Bronchial epithelial cell (primary cell): ENCODE data around the gene PNCK. TPM values are rescaled to one million over a fixed set of nuclear protein-coding genes. Genes with fewer than 3 reads are reported as not detected.
"Not testable (repeated sequence)": the region's sequence is repeated elsewhere in the genome, so short reads cannot be mapped to it uniquely, and the experiment has no call there.

Experiments
- DNase-seq: peaks from one replicate; pipeline ENCODE4 v3.0.0-alpha.2; 2010; ENCODE audit warnings: low read depth
- FAIRE-seq: peaks from 2 replicates; lab custom pipeline; 2011; peaks lifted over from hg19 to GRCh38; lab: Jason Lieb, UNC
- H3K27me3 ChIP-seq: 2 replicates; pipeline ENCODE4 v1.5.1; 2011; ENCODE audit warnings: low read length; ENCODE audit not compliant: control insufficient read depth, insufficient read depth
- H3K36me3 ChIP-seq: 2 replicates; pipeline ENCODE4 v1.5.1; 2011; ENCODE audit warnings: low read length; ENCODE audit not compliant: control insufficient read depth, insufficient read depth
- H3K4me3 ChIP-seq: 2 replicates; pipeline ENCODE4 v1.5.1; 2011; ENCODE audit warnings: mild to moderate bottlenecking, low read depth, low read length, control low read depth
- total RNA-seq: library from RNA; depleted of rRNA; stranded (reverse); fragments of >200 nt; gene quantifications from 2 replicates; pipeline ENCODE4 v1.2.1, GENCODE V29; 2014
- TF ChIP-seq, protein P1 (sequence below): IDR thresholded peaks from 2 replicates; pipeline ENCODE4 v1.5.1; 2011; ENCODE audit warnings: mild to moderate bottlenecking, moderate library complexity, low read length, control low read depth, inconsistent platforms; ENCODE audit not compliant: insufficient read depth, severe bottlenecking

The PNCK gene
- total RNA-seq, 1 donor from 2014 or later: 2.1 TPM

DNA sequence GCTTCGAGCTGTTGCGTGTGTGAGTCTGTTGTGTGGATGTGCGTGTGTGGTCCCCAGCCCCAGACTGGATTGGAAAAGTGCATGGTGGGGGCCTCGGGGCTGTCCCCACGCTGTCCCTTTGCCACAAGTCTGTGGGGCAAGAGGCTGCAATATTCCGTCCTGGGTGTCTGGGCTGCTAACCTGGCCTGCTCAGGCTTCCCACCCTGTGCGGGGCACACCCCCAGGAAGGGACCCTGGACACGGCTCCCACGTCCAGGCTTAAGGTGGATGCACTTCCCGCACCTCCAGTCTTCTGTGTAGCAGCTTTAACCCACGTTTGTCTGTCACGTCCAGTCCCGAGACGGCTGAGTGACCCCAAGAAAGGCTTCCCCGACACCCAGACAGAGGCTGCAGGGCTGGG lies 22.5 kb upstream of the PNCK start:
- Histone ChIP-seq H3K4me3 (no peak overlapping the region), H3K27me3 (no peaks in the 10 kb centered on the region), H3K36me3 (peaks cover 6% of the 10 kb centered on the region)
- TF ChIP-seq, protein P1, sequence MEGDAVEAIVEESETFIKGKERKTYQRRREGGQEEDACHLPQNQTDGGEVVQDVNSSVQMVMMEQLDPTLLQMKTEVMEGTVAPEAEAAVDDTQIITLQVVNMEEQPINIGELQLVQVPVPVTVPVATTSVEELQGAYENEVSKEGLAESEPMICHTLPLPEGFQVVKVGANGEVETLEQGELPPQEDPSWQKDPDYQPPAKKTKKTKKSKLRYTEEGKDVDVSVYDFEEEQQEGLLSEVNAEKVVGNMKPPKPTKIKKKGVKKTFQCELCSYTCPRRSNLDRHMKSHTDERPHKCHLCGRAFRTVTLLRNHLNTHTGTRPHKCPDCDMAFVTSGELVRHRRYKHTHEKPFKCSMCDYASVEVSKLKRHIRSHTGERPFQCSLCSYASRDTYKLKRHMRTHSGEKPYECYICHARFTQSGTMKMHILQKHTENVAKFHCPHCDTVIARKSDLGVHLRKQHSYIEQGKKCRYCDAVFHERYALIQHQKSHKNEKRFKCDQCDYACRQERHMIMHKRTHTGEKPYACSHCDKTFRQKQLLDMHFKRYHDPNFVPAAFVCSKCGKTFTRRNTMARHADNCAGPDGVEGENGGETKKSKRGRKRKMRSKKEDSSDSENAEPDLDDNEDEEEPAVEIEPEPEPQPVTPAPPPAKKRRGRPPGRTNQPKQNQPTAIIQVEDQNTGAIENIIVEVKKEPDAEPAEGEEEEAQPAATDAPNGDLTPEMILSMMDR: no peak
- no peak for FAIRE-seq
- no peak for DNase-seq

DNA sequence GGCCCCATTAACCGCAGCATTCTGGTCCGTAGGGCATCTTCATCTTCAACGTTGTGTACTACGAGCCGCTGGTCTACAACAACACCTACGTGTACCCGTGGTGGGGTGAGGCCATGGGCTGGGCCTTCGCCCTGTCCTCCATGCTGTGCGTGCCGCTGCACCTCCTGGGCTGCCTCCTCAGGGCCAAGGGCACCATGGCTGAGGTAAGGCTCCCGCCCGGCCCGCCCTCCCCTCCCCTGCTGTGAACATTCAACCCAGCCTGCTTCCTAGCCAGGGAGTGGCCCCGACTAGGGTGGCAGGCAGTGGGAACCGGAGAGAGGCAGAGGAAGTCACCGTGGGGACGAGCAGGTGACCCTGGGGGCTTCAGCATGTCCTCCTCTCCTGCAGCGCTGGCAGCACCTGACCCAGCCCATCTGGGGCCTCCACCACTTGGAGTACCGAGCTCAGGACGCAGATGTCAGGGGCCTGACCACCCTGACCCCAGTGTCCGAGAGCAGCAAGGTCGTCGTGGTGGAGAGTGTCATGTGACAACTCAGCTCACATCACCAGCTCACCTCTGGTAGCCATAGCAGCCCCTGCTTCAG lies 21.2 kb upstream of the PNCK start:
- TF ChIP-seq, protein P1: no peak
- Histone ChIP-seq H3K4me3 (no peak overlapping the region), H3K27me3 (no peaks in the 10 kb centered on the region), H3K36me3 (peaks cover 7% of the 10 kb centered on the region)
- FAIRE-seq (no peak), DNase-seq (no peak)

DNA sequence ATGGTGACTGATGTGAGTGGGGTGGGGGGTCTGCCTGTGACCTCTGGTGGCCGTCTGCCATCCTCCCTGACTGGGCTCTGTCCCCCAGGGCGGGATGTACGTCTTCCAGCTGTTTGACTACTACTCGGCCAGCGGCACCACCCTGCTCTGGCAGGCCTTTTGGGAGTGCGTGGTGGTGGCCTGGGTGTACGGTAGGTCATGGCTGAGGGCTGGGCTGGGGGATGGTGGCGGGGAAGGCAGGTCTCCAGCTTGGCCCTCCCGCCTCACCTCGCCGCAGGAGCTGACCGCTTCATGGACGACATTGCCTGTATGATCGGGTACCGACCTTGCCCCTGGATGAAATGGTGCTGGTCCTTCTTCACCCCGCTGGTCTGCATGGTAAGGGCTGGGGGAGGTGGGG lies 20.6 kb upstream of the PNCK start:
- not testable (repeated sequence) for H3K4me3 ChIP-seq, H3K27me3 ChIP-seq, DNase-seq, FAIRE-seq, H3K36me3 ChIP-seq

DNA sequence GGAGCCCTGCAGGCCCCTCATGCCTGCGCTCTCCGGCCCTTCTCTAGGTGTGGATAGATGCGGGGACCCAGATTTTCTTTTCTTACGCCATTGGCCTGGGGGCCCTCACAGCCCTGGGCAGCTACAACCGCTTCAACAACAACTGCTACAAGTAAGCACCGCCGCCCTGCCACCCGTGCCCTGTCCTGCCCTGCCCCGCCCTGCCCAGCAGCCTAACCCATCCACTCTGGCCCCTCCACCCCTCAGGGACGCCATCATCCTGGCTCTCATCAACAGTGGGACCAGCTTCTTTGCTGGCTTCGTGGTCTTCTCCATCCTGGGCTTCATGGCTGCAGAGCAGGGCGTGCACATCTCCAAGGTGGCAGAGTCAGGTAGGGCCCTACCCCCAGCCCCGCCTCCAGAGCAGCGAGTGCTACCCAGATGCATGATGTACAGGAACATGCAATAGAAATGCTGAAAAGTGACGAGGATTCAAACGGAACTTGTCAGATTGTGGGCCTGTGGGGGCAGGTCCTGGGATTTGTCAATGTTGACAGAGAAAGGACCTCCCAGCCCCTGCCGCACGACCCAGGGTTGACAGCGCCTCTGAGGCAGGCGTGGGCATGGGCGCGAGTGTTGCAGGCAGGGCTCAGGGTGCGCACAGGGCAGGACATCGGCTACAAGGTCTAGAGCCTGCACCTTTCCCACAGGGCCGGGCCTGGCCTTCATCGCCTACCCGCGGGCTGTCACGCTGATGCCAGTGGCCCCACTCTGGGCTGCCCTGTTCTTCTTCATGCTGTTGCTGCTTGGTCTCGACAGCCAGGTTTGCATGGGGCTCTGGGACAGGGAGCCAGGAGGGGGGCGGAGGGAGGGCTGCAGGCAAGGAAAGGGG lies 19.8 kb upstream of the PNCK start:
- no peaks in the 10 kb centered on the region for H3K27me3 ChIP-seq
- DNase-seq (peak; percentile 72), FAIRE-seq (no peak)
- TF ChIP-seq, protein P1: no peak
- peaks cover 7% of the 10 kb centered on the region for H3K36me3 ChIP-seq
- H3K4me3 ChIP-seq: no peak overlapping the region

DNA sequence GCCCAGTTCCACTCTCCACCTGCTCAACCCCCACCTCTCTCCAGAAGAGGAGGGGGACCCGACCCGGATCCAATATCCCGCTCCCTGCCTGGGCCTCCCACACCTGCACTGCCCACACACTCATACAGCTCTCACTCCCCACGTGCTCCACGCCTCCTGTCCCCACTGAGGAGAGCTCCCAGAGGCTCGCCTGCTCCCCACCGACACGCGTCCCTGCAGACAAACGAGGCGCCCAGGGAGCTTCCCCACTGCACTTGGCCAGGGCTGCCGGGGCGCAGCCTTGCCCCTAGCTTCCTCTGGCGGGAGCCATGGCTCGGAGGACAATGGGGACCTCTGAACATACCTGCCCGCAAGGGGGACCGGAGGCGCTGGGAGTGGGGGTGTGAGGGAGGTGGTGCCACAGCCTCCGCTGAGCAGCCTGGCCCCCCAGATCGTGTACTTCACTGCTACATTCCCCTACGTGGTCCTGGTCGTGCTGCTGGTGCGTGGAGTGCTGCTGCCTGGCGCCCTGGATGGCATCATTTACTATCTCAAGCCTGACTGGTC lies 19.1 kb upstream of the PNCK start:
- peaks cover 7% of the 10 kb centered on the region for H3K36me3 ChIP-seq
- H3K27me3 ChIP-seq: no peaks in the 10 kb centered on the region
- DNase-seq: no peak
- no peak overlapping the region for H3K4me3 ChIP-seq
- FAIRE-seq: no peak
- TF ChIP-seq, protein P1: no peak

DNA sequence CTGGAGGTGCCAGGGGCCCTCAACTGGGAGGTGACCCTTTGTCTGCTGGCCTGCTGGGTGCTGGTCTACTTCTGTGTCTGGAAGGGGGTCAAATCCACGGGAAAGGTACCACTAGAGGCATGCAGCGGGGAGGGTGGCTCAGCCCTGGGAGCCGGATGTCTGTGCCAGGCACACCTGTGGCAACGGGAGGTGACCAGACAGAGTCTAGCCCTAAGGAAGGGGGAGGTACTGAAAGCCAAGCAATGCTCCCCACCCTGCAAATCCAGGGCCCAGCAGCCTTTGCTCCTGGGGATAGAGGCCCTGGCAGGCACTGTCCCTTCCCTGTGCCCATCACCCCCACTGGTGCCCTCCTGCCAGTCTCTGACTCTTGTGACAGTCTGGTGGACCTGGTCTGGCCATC lies 18.4 kb upstream of the PNCK start:
- FAIRE-seq (no peak), DNase-seq (no peak)
- H3K36me3 ChIP-seq: peaks cover 7% of the 10 kb centered on the region
- TF ChIP-seq, protein P1: no peak
- H3K4me3 ChIP-seq: no peak overlapping the region
- no peaks in the 10 kb centered on the region for H3K27me3 ChIP-seq

DNA sequence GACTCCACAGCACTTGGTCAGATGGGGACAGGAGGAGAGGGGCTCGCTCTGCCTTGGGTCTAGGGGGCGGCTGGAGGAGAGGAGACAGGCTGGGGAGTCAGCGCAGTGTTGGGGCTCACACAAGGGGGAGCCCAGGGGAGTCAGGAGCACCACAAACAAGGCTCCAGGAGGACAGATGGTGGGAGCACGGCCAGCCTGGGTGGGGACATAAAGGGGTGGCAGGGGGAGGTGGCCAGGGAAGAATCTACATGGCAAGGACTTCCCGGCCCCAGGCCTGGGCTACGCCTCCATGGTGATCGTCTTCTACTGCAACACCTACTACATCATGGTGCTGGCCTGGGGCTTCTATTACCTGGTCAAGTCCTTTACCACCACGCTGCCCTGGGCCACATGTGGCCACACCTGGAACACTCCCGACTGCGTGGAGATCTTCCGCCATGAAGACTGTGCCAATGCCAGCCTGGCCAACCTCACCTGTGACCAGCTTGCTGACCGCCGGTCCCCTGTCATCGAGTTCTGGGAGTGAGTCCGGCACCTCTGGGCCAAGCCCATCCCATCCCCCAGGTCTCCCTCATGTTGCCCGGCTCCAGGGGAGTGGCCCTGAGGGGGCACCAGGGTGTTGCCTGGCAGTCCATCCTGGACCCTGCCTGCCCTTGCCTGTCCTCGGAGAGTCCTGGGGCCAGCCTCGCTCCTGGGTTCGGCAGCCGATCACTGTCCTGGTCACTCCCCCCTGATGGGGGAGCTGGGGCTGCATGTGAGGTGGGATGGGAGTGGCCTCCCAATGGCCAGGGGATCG lies 17.6 kb upstream of the PNCK start:
- FAIRE-seq, DNase-seq, H3K4me3 ChIP-seq, H3K27me3 ChIP-seq, H3K36me3 ChIP-seq: not testable (repeated sequence)
